Measurements from ENCODE around the gene APBB1IP.

Gene APBB1IP

DNA sequence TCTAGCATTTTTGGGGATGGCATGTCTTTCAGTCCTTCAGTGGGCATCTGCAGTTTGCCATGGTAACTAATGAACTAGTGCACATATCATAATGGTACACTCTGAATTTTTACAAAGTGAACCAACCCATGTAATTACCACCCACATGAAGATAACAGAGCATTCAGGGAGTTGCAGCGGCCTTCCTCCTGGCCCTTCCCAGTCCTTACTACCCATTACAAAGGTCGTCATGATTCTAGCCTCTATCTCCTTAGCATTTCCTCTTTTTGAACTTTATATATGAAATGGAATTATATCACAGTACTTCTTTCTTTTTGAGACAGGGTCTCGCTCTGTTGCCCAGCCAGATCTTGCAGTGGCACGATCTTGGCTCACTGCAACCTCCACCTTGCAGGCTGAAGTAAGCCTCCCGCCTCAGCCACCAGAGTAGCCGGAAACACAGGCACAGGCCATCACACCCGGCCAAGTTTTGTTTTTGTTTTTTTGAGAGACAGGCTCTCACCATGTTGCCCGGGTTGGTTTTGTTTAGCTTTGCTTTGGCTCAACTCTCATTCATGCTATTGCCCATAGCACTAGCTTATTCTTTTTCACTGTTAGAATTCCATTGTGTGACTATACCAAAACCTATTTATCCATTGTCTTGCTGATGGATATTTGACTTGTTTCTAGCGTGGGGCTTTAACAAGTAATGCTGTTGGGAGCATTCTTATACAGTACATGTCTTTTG is 79.2 kb downstream of the APBB1IP start:
- no peaks in the 10 kb centered on the region for H3K9me3 ChIP-seq (ENCODE audit: control insufficient read depth, insufficient read depth, low read length)
- H3K27me3 ChIP-seq (ENCODE audit: control insufficient read depth, insufficient read depth, low read length), result no peaks in the 10 kb centered on the region
- H3K9ac ChIP-seq (ENCODE audit: low read depth, low read length), result no peak overlapping the region
- peak overlapping the region; percentile 18 for H3K4me3 ChIP-seq (ENCODE audit: low read depth, low read length)
- peaks cover 6% of the 10 kb centered on the region for H3K4me1 ChIP-seq (ENCODE audit: control insufficient read depth, insufficient read depth, low read length)
- H3K36me3 ChIP-seq (ENCODE audit: control insufficient read depth, insufficient read depth, low read length), result no peaks in the 10 kb centered on the region

DNA sequence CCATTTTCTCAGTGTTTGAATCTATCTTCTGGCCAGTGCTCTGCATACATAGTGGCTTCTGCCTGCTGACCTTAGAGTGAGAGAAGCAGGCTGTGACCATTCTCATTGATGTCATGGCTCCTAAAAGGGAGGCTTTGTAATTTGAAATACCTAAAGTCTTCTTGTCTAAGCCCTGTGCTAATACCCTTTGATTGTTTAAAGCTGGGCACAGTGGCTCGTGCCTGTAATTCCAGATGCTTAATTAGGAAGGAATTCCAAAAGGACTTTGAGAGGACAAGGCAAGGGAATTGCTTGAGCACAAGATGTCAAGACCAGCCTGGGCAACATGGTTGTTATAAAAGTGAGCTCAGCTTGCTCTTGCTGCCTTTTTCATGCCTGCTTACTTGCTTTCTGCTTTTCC is 81.7 kb downstream of the APBB1IP start:
- Histone ChIP-seq H3K27me3 (ENCODE audit: control insufficient read depth, insufficient read depth, low read length) (no peaks in the 10 kb centered on the region), H3K4me1 (ENCODE audit: control insufficient read depth, insufficient read depth, low read length) (peaks cover 6% of the 10 kb centered on the region), H3K9me3 (ENCODE audit: control insufficient read depth, insufficient read depth, low read length) (no peaks in the 10 kb centered on the region), H3K36me3 (ENCODE audit: control insufficient read depth, insufficient read depth, low read length) (no peaks in the 10 kb centered on the region), H3K9ac (ENCODE audit: low read depth, low read length) (no peak overlapping the region), H3K4me3 (ENCODE audit: low read depth, low read length) (no peak overlapping the region)

DNA sequence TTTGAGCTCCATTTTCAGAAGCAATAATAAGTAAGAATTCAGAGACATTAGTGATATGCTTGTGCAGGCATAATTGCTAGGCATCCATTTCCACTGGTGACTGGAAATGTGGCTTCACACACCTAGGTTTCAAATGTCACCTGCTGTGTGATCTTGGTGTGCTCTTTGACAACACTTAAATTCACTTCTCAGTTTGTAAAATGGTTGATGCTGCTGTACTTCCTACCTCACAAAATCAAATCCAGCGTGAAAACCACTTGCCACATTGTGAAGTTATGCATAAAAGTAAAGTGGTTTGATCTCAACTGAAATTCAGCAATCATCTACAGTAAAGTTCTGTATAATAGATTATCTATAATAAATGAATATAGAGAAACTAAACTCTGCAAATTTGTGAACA is 82.4 kb downstream of the APBB1IP start:
- H3K9me3 ChIP-seq (ENCODE audit: control insufficient read depth, insufficient read depth, low read length), result no peaks in the 10 kb centered on the region
- no peak overlapping the region for H3K4me3 ChIP-seq (ENCODE audit: low read depth, low read length)
- peaks cover 6% of the 10 kb centered on the region for H3K4me1 ChIP-seq (ENCODE audit: control insufficient read depth, insufficient read depth, low read length)
- H3K9ac ChIP-seq (ENCODE audit: low read depth, low read length), result no peak overlapping the region
- H3K27me3 ChIP-seq (ENCODE audit: control insufficient read depth, insufficient read depth, low read length), result no peaks in the 10 kb centered on the region
- no peaks in the 10 kb centered on the region for H3K36me3 ChIP-seq (ENCODE audit: control insufficient read depth, insufficient read depth, low read length)

DNA sequence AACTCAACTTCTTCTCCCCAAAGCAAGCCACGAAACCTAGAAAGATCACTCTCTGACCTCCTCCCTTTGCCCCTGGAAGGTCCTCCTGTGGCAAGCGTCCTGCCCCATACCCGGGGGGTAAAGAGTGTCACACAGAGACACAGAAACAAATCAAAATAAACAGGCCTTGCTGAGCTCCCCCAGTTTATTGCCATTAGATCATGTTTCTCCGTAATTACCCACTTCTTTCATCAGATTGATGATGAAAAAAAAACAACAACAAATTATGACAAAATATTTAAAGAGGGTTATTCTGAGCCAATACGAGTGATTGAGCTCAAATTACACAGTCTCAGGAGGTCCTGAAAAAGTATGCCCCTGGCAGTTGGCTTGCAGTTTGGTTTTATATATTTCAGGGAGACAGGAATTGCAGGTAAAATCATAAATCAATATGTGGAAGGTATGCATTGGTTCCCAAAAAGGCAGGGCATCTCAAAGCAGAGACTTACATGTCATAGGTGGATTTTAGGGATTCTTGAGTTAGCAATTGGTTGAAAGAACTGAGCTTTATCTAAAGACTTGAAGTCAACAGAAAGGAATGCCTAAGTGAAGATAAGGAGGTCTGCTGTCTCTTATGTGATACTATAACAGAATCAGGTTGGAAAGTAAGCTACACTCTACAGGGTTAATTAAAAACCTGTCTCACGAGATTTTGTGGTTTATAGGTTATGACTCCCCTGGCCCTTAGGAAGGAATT is 86.2 kb downstream of the APBB1IP start:
- no peaks in the 10 kb centered on the region for H3K9me3 ChIP-seq (ENCODE audit: control insufficient read depth, insufficient read depth, low read length)
- no peak overlapping the region for H3K9ac ChIP-seq (ENCODE audit: low read depth, low read length)
- H3K4me1 ChIP-seq (ENCODE audit: control insufficient read depth, insufficient read depth, low read length), result no peaks in the 10 kb centered on the region
- no peaks in the 10 kb centered on the region for H3K27me3 ChIP-seq (ENCODE audit: control insufficient read depth, insufficient read depth, low read length)
- no peaks in the 10 kb centered on the region for H3K36me3 ChIP-seq (ENCODE audit: control insufficient read depth, insufficient read depth, low read length)
- H3K4me3 ChIP-seq (ENCODE audit: low read depth, low read length), result no peak overlapping the region

DNA sequence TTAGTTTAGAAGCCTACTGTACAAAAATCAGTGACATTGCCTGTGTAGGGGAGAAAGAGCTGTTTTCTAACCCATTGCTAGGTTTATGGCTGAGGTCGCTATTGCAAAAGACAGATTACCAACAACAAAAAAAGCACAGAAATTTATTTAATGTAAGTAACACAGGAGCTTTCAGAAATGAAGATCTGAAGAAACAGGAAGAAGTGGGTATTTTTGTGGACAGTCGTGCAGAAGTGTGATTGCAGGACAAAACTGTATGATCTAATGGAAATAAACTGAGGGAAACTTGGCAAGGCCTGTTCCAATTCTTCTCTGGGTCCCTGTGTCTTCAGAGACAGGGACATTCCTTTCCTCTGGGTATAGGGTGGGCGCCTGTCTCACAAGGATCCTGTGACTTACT is 87.4 kb downstream of the APBB1IP start:
- Histone ChIP-seq H3K4me3 (ENCODE audit: low read depth, low read length) (no peak overlapping the region), H3K36me3 (ENCODE audit: control insufficient read depth, insufficient read depth, low read length) (no peaks in the 10 kb centered on the region), H3K9ac (ENCODE audit: low read depth, low read length) (no peak overlapping the region), H3K9me3 (ENCODE audit: control insufficient read depth, insufficient read depth, low read length) (no peaks in the 10 kb centered on the region), H3K27me3 (ENCODE audit: control insufficient read depth, insufficient read depth, low read length) (no peaks in the 10 kb centered on the region), H3K4me1 (ENCODE audit: control insufficient read depth, insufficient read depth, low read length) (no peaks in the 10 kb centered on the region)

DNA sequence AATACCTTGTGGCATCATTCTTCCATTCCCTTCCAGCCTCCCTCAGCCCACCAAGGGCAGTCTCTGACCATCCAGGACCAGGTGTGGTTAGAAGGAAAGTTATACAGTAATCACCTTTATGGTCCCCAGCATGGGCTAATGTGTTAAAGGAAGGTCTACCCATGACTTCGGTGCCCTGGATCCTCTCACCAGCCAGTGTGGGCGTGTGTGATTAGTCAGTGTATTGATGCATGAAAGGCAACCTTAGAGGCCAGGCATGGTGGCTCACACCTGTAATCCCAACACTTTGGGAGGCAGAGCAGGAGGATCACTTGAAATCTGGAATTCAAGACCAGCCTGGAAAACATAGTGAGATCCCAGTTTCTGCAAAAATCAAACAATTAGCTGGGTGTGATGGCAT is 88.9 kb downstream of the APBB1IP start:
- Histone ChIP-seq H3K4me3 (ENCODE audit: low read depth, low read length) (no peak overlapping the region), H3K36me3 (ENCODE audit: control insufficient read depth, insufficient read depth, low read length) (no peaks in the 10 kb centered on the region)

DNA sequence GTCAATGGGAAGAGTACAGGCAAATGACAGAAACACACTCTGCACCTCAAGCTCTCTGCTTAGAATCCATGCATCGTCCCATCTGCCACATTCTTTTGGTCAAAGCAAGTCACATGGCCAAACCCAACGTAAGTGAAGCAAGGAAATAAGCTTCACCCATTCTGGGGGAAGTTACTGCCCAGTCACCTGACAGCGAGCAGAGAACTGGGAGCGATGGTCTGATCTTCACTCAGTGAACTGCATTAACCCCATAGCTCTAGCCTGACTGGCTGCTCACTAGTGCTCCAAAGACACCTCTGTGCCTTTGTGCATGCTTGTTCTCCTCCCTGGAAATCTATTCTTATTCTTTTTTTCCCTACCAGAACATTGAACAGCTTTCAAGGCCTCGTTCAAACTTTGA is 89.9 kb downstream of the APBB1IP start:
- no peaks in the 10 kb centered on the region for H3K27me3 ChIP-seq (ENCODE audit: control insufficient read depth, insufficient read depth, low read length)
- no peaks in the 10 kb centered on the region for H3K4me1 ChIP-seq (ENCODE audit: control insufficient read depth, insufficient read depth, low read length)
- no peak overlapping the region for H3K4me3 ChIP-seq (ENCODE audit: low read depth, low read length)
- H3K9me3 ChIP-seq (ENCODE audit: control insufficient read depth, insufficient read depth, low read length), result no peaks in the 10 kb centered on the region
- H3K36me3 ChIP-seq (ENCODE audit: control insufficient read depth, insufficient read depth, low read length), result no peaks in the 10 kb centered on the region
- H3K9ac ChIP-seq (ENCODE audit: low read depth, low read length), result no peak overlapping the region

More for the DNA sequence above, 88.9 kb downstream of the APBB1IP start:
- H3K27me3 ChIP-seq (ENCODE audit: control insufficient read depth, insufficient read depth, low read length), result no peaks in the 10 kb centered on the region
- H3K9ac ChIP-seq (ENCODE audit: low read depth, low read length), result no peak overlapping the region
- no peaks in the 10 kb centered on the region for H3K9me3 ChIP-seq (ENCODE audit: control insufficient read depth, insufficient read depth, low read length)
- no peaks in the 10 kb centered on the region for H3K4me1 ChIP-seq (ENCODE audit: control insufficient read depth, insufficient read depth, low read length)

DNA sequence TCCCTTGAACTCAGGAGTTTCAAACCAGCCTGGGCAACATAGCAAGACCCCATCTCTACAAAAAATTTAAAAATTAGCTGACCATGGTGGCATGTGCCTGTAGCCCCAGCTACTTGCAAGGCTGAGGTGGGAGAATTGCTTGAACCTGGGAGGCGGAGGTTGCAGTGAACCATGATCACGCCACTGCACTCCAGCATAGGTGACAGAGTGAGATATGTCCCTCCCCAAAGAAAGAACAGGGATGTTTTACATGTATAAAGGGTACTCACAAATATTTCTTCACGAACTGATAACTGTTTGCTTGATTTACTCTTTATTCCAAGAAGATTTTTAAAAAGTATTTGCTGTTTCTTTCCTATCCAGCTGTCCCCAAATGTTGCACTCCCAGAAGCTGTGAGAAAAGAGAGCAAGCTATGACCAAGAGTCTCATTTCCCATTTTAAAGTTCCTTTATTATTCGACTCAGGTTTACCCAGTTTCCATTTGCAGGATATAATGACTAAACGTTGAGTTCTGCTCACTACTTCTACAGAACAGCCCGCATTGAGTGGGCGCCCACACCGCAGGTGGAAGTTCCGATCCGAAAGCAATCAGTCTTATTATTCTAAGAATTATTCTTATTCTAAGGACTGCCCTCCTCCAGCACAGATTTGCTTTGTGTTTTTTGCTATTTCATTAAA is 90.7 kb downstream of the APBB1IP start:
- Histone ChIP-seq H3K4me3 (ENCODE audit: low read depth, low read length) (no peak overlapping the region), H3K27me3 (ENCODE audit: control insufficient read depth, insufficient read depth, low read length) (no peaks in the 10 kb centered on the region), H3K9me3 (ENCODE audit: control insufficient read depth, insufficient read depth, low read length) (no peaks in the 10 kb centered on the region), H3K4me1 (ENCODE audit: control insufficient read depth, insufficient read depth, low read length) (no peaks in the 10 kb centered on the region), H3K9ac (ENCODE audit: low read depth, low read length) (no peak overlapping the region), H3K36me3 (ENCODE audit: control insufficient read depth, insufficient read depth, low read length) (no peaks in the 10 kb centered on the region)

DNA sequence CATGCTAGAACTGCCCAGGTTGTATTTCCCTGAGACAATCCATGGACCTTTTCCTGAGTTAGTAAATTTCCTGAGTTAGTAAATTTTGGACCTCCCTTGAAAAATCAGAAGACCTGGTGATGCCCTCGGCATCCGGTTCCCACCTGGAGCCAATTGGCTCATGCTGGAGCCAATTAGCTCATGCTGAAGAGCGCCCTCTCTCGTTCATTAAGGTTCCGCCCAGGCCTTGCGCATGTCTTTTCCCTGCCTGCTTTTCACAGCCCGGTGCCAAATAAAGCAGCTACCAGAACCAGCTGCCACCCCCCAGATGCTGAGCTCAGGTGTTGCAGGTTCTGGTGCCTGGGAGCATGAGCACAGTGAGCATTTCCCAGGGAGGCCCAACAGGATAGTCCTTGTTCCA is 96.2 kb downstream of the APBB1IP start:
- Histone ChIP-seq H3K4me3 (ENCODE audit: low read depth, low read length) (no peak overlapping the region), H3K4me1 (ENCODE audit: control insufficient read depth, insufficient read depth, low read length) (no peaks in the 10 kb centered on the region), H3K27me3 (ENCODE audit: control insufficient read depth, insufficient read depth, low read length) (no peaks in the 10 kb centered on the region), H3K9me3 (ENCODE audit: control insufficient read depth, insufficient read depth, low read length) (no peaks in the 10 kb centered on the region), H3K36me3 (ENCODE audit: control insufficient read depth, insufficient read depth, low read length) (no peaks in the 10 kb centered on the region), H3K9ac (ENCODE audit: low read depth, low read length) (no peak overlapping the region)

DNA sequence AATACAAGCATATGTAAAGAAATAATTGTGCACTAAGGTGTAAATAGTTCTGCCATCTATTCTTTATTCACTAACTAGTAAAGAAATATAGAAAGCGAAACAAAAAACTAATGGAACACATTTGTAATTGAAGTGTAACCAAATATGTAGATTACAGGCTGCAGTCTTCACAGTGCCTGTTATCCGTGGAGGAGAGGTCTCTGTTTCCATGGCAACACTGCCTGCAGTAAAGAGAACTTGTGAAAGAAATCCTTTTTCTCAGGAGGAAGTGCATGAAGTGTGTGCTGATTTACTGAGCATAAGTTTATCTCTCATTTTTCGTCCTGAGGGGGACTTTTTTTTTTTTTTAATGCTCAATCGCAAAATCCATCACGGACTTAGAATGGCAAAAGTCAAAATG is 102.5 kb downstream of the APBB1IP start:
- Histone ChIP-seq H3K4me3 (ENCODE audit: low read depth, low read length) (no peak overlapping the region), H3K27me3 (ENCODE audit: control insufficient read depth, insufficient read depth, low read length) (no peaks in the 10 kb centered on the region), H3K9me3 (ENCODE audit: control insufficient read depth, insufficient read depth, low read length) (no peaks in the 10 kb centered on the region), H3K36me3 (ENCODE audit: control insufficient read depth, insufficient read depth, low read length) (no peaks in the 10 kb centered on the region), H3K9ac (ENCODE audit: low read depth, low read length) (no peak overlapping the region), H3K4me1 (ENCODE audit: control insufficient read depth, insufficient read depth, low read length) (no peaks in the 10 kb centered on the region)

DNA sequence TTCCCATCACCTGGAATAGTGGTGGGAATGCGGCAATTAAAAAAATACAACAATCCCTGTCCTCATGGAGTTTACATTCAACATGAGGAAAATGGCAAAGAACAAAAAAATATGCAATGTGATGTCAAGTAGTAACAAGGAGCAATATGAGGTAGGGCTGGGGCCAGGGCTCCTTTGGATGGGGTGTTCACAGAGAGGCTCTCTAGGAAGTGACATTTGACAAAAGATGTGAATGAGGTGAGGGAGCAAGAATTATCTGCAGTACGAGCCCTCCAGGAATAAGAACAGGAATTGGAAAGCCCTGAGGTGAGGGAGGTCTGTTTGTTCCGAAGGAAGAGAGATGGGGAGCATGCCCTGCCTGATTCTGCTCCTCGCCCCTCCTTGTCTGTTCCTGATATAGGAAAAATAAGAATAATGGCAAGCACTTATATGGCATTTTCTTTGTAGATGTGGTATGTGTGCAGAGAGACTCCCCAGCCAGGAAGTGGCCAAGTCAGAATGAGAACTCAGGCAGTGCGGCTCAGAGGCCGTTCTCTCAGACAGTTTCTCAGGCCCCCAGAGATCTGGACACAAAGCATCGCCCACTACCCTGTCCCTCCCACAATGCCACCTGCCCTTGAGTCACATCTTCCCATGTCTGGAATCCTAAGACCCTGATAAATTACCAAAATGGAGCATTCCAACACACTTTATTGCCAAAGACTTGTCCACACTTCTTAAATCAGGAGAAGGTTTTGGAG is 105.6 kb downstream of the APBB1IP start:
- Histone ChIP-seq H3K9me3 (ENCODE audit: control insufficient read depth, insufficient read depth, low read length) (no peaks in the 10 kb centered on the region), H3K4me3 (ENCODE audit: low read depth, low read length) (no peak overlapping the region), H3K4me1 (ENCODE audit: control insufficient read depth, insufficient read depth, low read length) (no peaks in the 10 kb centered on the region), H3K9ac (ENCODE audit: low read depth, low read length) (no peak overlapping the region), H3K36me3 (ENCODE audit: control insufficient read depth, insufficient read depth, low read length) (no peaks in the 10 kb centered on the region), H3K27me3 (ENCODE audit: control insufficient read depth, insufficient read depth, low read length) (no peaks in the 10 kb centered on the region)
